Activated CD4-positive, CD25-positive, alpha-beta regulatory T cell treated with anti-CD3 and anti-CD28 coated beads, Interleukin-2, amount 50 U/mL, for 16 hours (primary cell): ENCODE data around the gene GRPEL2.

Experiments
- DNase-seq: peaks from one replicate; pipeline ENCODE4 v3.0.0-alpha.2; 2020; ENCODE audit warnings: low read depth, low spot score

Gene GRPEL2

GRCh38 chr5:149345147-149345891 is at the start of gene GRPEL2:
TSS of gene GRPEL2 (plus strand) at chr5:149345499. CDS start at chr5:149345540, 41 bp downstream.
- peak; percentile 79 for DNase-seq

- DNase-seq: no peak
Measured at GRCh38 chr5:149297340-149298025, 47.8 kb upstream of the GRPEL2 start.

GRCh38 chr5:149298163-149298562 is 47.1 kb upstream of the GRPEL2 start:
- DNase-seq: no peak

- DNase-seq: no peak
Measured at GRCh38 chr5:149298842-149299404, 46.4 kb upstream of the GRPEL2 start.

GRCh38 chr5:149299451-149300054 is 45.7 kb upstream of the GRPEL2 start:
- DNase-seq: no peak

- DNase-seq: no peak
Measured at GRCh38 chr5:149300441-149300840, 44.9 kb upstream of the GRPEL2 start.

- DNase-seq: no peak
Measured at GRCh38 chr5:149301049-149301743, 44.1 kb upstream of the GRPEL2 start.

- no peak for DNase-seq
Measured at GRCh38 chr5:149301744-149302380, 43.4 kb upstream of the GRPEL2 start.

GRCh38 chr5:149302641-149303040 is 42.7 kb upstream of the GRPEL2 start:
- DNase-seq: no peak

- no peak for DNase-seq
Measured at GRCh38 chr5:149303210-149303609, 42.1 kb upstream of the GRPEL2 start.

- DNase-seq: no peak
Measured at GRCh38 chr5:149304195-149305078, 40.9 kb upstream of the GRPEL2 start.

GRCh38 chr5:149309354-149309753 is 35.9 kb upstream of the GRPEL2 start:
- DNase-seq: no peak

GRCh38 chr5:149310488-149310887 is 34.8 kb upstream of the GRPEL2 start:
- no peak for DNase-seq

- DNase-seq: no peak
Measured at GRCh38 chr5:149310947-149311658, 34.2 kb upstream of the GRPEL2 start.

GRCh38 chr5:149313151-149313841 is 32.0 kb upstream of the GRPEL2 start:
- no peak for DNase-seq

- DNase-seq: no peak
Measured at GRCh38 chr5:149314571-149315111, 30.7 kb upstream of the GRPEL2 start.

- DNase-seq: no peak
Measured at GRCh38 chr5:149315753-149316152, 29.5 kb upstream of the GRPEL2 start.

- DNase-seq: no peak
Measured at GRCh38 chr5:149317281-149318048, 27.8 kb upstream of the GRPEL2 start.
